ENCODE data around the gene SLC25A14.

DNA sequence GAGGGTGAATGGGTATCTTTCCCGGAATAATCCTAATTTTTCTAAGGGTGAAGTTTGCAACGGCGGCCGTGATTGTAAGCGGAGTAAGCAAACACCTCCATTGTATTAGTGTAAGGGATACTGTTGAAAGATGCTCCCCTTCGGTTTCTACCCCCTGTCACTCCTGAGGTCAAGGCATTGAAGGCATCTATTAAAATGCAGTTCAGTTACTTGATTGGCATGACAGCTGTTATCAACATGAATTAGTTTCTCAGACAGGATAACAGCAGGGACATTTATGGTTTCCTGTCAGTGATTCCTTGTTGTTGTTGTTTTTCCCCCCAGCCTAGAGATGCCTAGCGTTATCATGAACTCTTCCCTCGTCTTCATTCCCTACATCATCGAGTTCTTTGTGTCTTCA lies 552 bp downstream of the SLC25A14 start:
- TF ChIP-seq GATA2 (IDR thresholded peaks at IDR 0.05; ENCODE audit: low read depth, low read length) (no peak), GATA3 (IDR thresholded peaks at IDR 0.05; ENCODE audit: low read depth, low read length) (no peak)
